SK-N-SH treated with all-trans-retinoic acid at 6 μM for 48 hours (cell line): ENCODE results near the gene PLRG1.

ENCODE experiments used
- ARNTL ChIP-seq: fragments of 450-650 bp; formaldehyde crosslinking; IDR thresholded peaks from 2 replicates; pipeline ENCODE4 v1.5.0; 2020; ENCODE audit warnings: low read depth, mild to moderate bottlenecking, moderate library complexity, borderline replicate concordance
- CREB5 ChIP-seq: fragments of 250-450 bp; sonication (Bioruptor Pico); IDR thresholded peaks from 2 replicates; pipeline ENCODE4 v1.5.1; 2020; ENCODE audit warnings: low read depth, mild to moderate bottlenecking, moderate library complexity
- CSDC2 ChIP-seq: fragments of 250-450 bp; sonication (Bioruptor Pico); IDR thresholded peaks from 2 replicates; pipeline ENCODE4 v1.5.0; 2020; ENCODE audit warnings: mild to moderate bottlenecking, moderate library complexity
- CSRNP3 ChIP-seq: fragments of 250-450 bp; sonication (Bioruptor Pico); IDR thresholded peaks from 2 replicates; pipeline ENCODE4 v1.5.1; 2021; ENCODE audit warnings: mild to moderate bottlenecking, moderate library complexity
- ESRRG ChIP-seq: fragments of 250-450 bp; sonication (Bioruptor Pico); IDR thresholded peaks from 2 replicates; pipeline ENCODE4 v1.6.1; 2021; ENCODE audit warnings: mild to moderate bottlenecking
- OSR1 ChIP-seq: fragments of 250-450 bp; sonication (Bioruptor Pico); IDR thresholded peaks from 2 replicates; pipeline ENCODE4 v1.8.0; 2022; ENCODE audit warnings: moderate library complexity, mild to moderate bottlenecking, inconsistent platforms
- PATZ1 ChIP-seq: fragments of 250-450 bp; sonication (Bioruptor Pico); IDR thresholded peaks from 2 replicates; pipeline ENCODE4 v1.8.0; 2020; ENCODE audit warnings: mild to moderate bottlenecking, moderate library complexity, borderline replicate concordance
- RARB ChIP-seq: fragments of 250-450 bp; sonication (Bioruptor Pico); IDR thresholded peaks from 2 replicates; pipeline ENCODE4 v1.8.0; 2021; ENCODE audit warnings: mild to moderate bottlenecking, moderate library complexity
- TCF4 ChIP-seq: fragments of 250-450 bp; sonication (Bioruptor Pico); IDR thresholded peaks from 2 replicates; pipeline ENCODE4 v1.8.0; 2021; ENCODE audit warnings: mild to moderate bottlenecking, moderate library complexity, borderline replicate concordance
- TOX ChIP-seq: fragments of 250-450 bp; sonication (Bioruptor Pico); IDR thresholded peaks from 2 replicates; pipeline ENCODE4 v1.8.0; 2021; ENCODE audit warnings: mild to moderate bottlenecking, moderate library complexity, borderline replicate concordance
- ZC3H10 ChIP-seq: fragments of 250-450 bp; sonication (Bioruptor Pico); IDR thresholded peaks from 2 replicates; pipeline ENCODE4 v1.5.1; 2021; ENCODE audit warnings: mild to moderate bottlenecking, moderate library complexity
- ZNF70 ChIP-seq: fragments of 450-650 bp; formaldehyde crosslinking; IDR thresholded peaks from 2 replicates; pipeline ENCODE4 v1.5.0; 2020; ENCODE audit warnings: mild to moderate bottlenecking, moderate library complexity

- TF ChIP-seq CREB5 (CRISPR knock-in tag) (no peak), CSDC2 (CRISPR knock-in tag) (no peak), TCF4 (CRISPR knock-in tag) (no peak), CSRNP3 (CRISPR knock-in tag) (no peak), ARNTL (CRISPR knock-in tag) (no peak), ZNF70 (CRISPR knock-in tag) (no peak), ZC3H10 (CRISPR knock-in tag) (no peak), TOX (no peak), PATZ1 (no peak), OSR1 (CRISPR knock-in tag) (no peak), ESRRG (CRISPR knock-in tag) (no peak), RARB (CRISPR knock-in tag) (no peak)
These were observed 15.9 kb downstream of the PLRG1 start for GRCh38 chr4:154534296-154534695.
